ENCODE results near the gene ORC5. TPM values are rescaled to one million over a fixed set of nuclear protein-coding genes. Genes with fewer than 3 reads are reported as not detected.

The ORC5 gene
- total and polyA plus RNA-seq, 2 experiments from 2014 or later, result 10.9 to 89.0 TPM

- Mint-ChIP-seq H3K4me3 (no peak overlapping the region), H3K27me3 (ENCODE audit: insufficient read depth, low read depth, poor library complexity) (peaks cover 7% of the 10 kb centered on the region), H3K4me1 (no peaks in the 10 kb centered on the region), H3K9me3 (no peaks in the 10 kb centered on the region), H3K36me3 (ENCODE audit: low read depth) (no peaks in the 10 kb centered on the region), H3K27ac (no peak overlapping the region)
- TF ChIP-seq NANOG (IDR thresholded peaks at IDR 0.05; ENCODE audit: borderline replicate concordance), result no peak
- no peak for TF ChIP-seq EZH2phosphoT487 (IDR thresholded peaks at IDR 0.05; ENCODE audit: unreplicated experiment)
- TF ChIP-seq EZH2 (IDR thresholded peaks at IDR 0.05; ENCODE audit: low read depth, unreplicated experiment), result no peak
- TF ChIP-seq ZNF462 (CRISPR knock-in tag; IDR thresholded peaks at IDR 0.05), result no peak
- TF ChIP-seq STAT1 (IDR thresholded peaks at IDR 0.05; ENCODE audit: unreplicated experiment), result no peak
- TF ChIP-seq ZNF114 (CRISPR knock-in tag; IDR thresholded peaks at IDR 0.05), result no peak
- no peak for TF ChIP-seq JUNB (IDR thresholded peaks at IDR 0.05; ENCODE audit: unreplicated experiment)
- TF ChIP-seq CREB1 (CRISPR knock-in tag; IDR thresholded peaks at IDR 0.05; ENCODE audit: low read depth), result no peak
- no peak for TF ChIP-seq ETS1 (IDR thresholded peaks at IDR 0.05)
- no peak for TF ChIP-seq ZNF331 (CRISPR knock-in tag; IDR thresholded peaks at IDR 0.05; ENCODE audit: low read depth)
- TF ChIP-seq CTCF (conservative IDR thresholded peaks at IDR 0.05; ENCODE audit: low read depth in 2 of 2), result no peak
- Histone ChIP-seq H3K79me2 (replicated peaks; ENCODE audit: insufficient read depth) (no peaks in the 10 kb centered on the region), H3K4me1 (ENCODE audit: insufficient read depth) (no peaks in the 10 kb centered on the region), H3K9me2 (ENCODE audit: insufficient read depth) (no peaks in the 10 kb centered on the region), H3K4me3 (no peak overlapping the region), H3K4me2 (no peak overlapping the region), H3K27me3 (ENCODE audit: insufficient read depth) (no peaks in the 10 kb centered on the region), H2AFZ (no peak overlapping the region), H3F3A (replicated peaks; ENCODE audit: low read depth) (no peaks in the 10 kb centered on the region), H3K27ac (ENCODE audit: low read depth) (no peak overlapping the region), H4K20me1 (replicated peaks; ENCODE audit: insufficient read depth) (no peaks in the 10 kb centered on the region), H3K36me3 (ENCODE audit: insufficient read depth) (no peaks in the 10 kb centered on the region)
- ATAC-seq, result no peak
- no peak for DNase-seq (ENCODE audit: low spot score)
These were observed 116.6 kb downstream of the ORC5 start for GRCh38 chr7:104091242-104091641.
